ENCODE data around the gene SOX5.

DNA sequence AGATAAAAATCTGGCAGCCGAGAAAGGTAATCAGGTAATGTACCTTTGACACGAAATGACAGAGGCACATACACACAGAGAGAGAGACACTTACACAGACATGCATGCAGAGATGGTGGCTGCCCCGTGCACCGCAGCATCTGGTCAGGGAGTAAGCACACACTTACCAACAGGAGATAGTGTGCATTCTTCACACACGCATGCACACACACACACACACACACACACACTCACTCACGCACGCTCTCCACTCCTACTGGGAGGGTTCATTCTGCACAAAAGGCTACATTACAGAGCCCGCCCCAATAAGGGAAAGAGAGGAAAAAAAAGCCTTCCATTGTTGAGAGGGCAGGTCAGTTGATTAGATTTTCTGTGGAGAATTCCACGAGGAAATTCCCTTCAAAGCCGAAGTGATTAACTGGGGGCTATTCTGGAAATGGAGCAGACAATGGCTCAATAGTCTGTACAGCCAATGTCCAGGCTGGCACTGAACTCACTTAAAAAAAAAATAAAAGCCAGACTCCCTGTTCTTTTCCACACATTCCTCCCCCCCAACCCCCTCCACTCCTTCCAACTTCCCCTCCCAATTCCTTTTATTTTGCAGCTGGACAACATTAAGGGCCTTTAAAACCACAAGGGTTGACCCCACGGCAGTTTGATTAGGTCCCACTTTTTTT, 1.4 kb upstream of the SOX5 start:
- TF ChIP-seq, protein P1, sequence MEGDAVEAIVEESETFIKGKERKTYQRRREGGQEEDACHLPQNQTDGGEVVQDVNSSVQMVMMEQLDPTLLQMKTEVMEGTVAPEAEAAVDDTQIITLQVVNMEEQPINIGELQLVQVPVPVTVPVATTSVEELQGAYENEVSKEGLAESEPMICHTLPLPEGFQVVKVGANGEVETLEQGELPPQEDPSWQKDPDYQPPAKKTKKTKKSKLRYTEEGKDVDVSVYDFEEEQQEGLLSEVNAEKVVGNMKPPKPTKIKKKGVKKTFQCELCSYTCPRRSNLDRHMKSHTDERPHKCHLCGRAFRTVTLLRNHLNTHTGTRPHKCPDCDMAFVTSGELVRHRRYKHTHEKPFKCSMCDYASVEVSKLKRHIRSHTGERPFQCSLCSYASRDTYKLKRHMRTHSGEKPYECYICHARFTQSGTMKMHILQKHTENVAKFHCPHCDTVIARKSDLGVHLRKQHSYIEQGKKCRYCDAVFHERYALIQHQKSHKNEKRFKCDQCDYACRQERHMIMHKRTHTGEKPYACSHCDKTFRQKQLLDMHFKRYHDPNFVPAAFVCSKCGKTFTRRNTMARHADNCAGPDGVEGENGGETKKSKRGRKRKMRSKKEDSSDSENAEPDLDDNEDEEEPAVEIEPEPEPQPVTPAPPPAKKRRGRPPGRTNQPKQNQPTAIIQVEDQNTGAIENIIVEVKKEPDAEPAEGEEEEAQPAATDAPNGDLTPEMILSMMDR (IDR thresholded peaks at IDR 0.05; ENCODE audit: low read depth, low read length): no peak
- TF ChIP-seq, protein P2, sequence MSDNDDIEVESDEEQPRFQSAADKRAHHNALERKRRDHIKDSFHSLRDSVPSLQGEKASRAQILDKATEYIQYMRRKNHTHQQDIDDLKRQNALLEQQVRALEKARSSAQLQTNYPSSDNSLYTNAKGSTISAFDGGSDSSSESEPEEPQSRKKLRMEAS (IDR thresholded peaks at IDR 0.05; ENCODE audit: low read depth, low read length): no peak

All from NB4 (cell line).